Ishikawa (cell line): ENCODE results near the gene NELFE.

Experiments used
- CEBPB ChIP-seq: IDR thresholded peaks from 2 replicates; pipeline ENCODE4 v1.6.1; 2012
- CREB1 ChIP-seq: IDR thresholded peaks from 2 replicates; pipeline ENCODE4 v1.6.1; 2012; ENCODE audit warnings: low read depth
- EGR1 ChIP-seq: IDR thresholded peaks from 2 replicates; pipeline ENCODE4 v1.6.1; 2012
- EP300 ChIP-seq: IDR thresholded peaks from 2 replicates; pipeline ENCODE4 v1.6.1; 2012; ENCODE audit warnings: borderline replicate concordance
- FOXM1 ChIP-seq: IDR thresholded peaks from 2 replicates; pipeline ENCODE4 v1.6.1; 2012; ENCODE audit warnings: low read depth, borderline replicate concordance
- MAX ChIP-seq: IDR thresholded peaks from 2 replicates; pipeline ENCODE4 v1.6.1; 2012
- NFIC ChIP-seq: IDR thresholded peaks from 2 replicates; pipeline ENCODE4 v1.6.1; 2012
- RAD21 ChIP-seq: IDR thresholded peaks from 2 replicates; pipeline ENCODE4 v1.6.1; 2012; ENCODE audit warnings: low read depth
- REST ChIP-seq: IDR thresholded peaks from 2 replicates; pipeline ENCODE4 v1.6.1; 2012; ENCODE audit warnings: low read depth, mild to moderate bottlenecking
- TAF1 ChIP-seq: IDR thresholded peaks from 2 replicates; pipeline ENCODE4 v1.6.1; 2012; ENCODE audit warnings: low read depth, mild to moderate bottlenecking
- TCF12 ChIP-seq: IDR thresholded peaks from 2 replicates; pipeline ENCODE4 v1.6.1; 2012; ENCODE audit warnings: low read depth
- TEAD4 ChIP-seq: IDR thresholded peaks from 2 replicates; pipeline ENCODE4 v1.6.1; 2012
- USF1 ChIP-seq: IDR thresholded peaks from 2 replicates; pipeline ENCODE4 v1.6.1; 2012
- YY1 ChIP-seq: IDR thresholded peaks from 2 replicates; pipeline ENCODE4 v1.6.1; 2012; ENCODE audit warnings: low read depth

GRCh38 chr6:31919624-31920303 lies 39.0 kb downstream of the NELFE start:
- TF ChIP-seq NFIC = no peak
- no peak for TF ChIP-seq USF1
- no peak for TF ChIP-seq TAF1
- TF ChIP-seq EP300 = no peak
- no peak for TF ChIP-seq REST
- no peak for TF ChIP-seq YY1
- TF ChIP-seq RAD21 = no peak
- TF ChIP-seq MAX = no peak
- TF ChIP-seq TEAD4 = no peak
- TF ChIP-seq CEBPB = no peak
- no peak for TF ChIP-seq EGR1
- TF ChIP-seq TCF12 = no peak
- TF ChIP-seq FOXM1 = no peak
- TF ChIP-seq CREB1 = no peak
